Activated T-cell treated with anti-CD3 and anti-CD28 coated beads for 24 hours (primary cell): ENCODE data around the gene LAP3.
"Not testable (repeated sequence)": the region's sequence is repeated elsewhere in the genome, so short reads cannot be mapped to it uniquely, and the experiment has no call there.

Experiments used
- DNase-seq: peaks from one replicate; pipeline ENCODE4 v3.0.0-alpha.2; 2020; ENCODE audit warnings: low read depth

The LAP3 gene

DNA sequence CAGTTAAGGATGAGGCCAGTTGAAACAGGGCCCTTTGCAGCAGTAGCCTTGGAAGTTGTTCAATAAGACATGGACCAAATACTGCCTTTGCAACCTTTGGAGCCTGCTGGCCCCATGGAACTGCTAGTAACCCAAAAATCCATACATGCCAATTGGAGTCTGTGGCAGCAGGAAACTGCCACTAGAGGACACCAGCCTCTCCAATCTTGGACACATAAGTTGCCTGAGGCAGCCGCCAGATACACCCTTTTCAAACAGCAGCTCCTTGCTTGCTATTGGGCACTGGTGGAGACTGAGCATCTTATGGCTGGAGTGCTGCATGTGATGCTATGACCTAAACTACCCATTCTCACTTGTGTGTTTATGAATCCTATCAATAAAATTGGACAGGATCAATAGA lies 14.8 kb upstream of the LAP3 start:
- DNase-seq, result no peak

DNA sequence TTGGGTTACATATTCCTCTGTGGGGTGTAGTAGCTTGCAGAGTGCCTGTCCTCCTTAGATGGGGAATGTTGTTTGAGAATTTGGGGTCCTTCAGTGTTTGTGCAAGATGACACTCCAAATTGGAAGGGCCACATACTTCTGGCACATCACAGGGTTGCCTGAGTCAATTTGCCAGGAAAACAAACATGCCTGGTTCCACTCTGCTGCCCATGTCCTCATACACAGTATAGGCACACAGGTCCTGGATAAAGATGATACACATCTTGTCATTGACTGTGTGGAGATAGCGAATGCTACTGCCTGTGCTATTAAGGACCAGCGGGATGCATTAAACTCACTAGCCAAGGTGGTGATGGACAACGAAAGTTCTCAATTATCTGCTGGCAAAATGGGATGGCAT lies 11.2 kb upstream of the LAP3 start:
- no peak for DNase-seq

DNA sequence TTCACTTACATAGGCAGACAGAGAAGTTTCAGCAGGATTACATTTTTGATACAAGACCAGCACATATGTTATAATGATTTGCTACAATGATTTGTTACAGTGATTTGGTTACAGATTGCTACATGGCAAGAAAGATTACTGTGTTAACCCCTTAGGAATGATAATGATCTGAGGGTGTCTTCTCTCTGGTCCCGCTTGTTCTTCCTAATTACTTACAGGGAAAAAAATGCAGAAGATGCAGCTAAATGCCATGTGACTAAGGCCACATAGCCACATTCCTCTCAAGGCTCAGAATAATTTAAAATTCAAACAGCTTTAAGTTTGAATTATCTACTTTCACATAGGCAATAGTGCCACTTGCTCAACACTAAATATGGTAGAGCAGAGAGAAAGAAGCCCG lies 9.7 kb upstream of the LAP3 start:
- DNase-seq, result no peak

DNA sequence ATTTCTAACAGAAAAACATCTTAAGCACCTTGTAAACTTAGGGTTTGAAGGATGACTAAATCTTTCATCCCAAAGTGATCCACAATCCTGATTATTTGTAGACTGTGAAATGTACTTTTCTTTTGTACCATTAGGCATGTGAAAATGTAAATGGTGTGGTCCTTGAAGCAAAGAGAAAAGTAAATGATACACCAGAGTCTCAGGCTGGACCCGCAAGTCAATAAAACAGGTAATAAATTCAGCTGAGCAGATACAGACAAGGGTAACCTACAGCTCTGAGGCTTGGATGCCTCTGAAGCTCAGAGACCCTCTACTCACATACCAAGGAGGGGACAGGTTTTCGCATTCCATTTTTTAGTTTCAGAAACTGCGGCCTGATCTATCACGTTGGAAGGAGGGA lies 2.8 kb upstream of the LAP3 start:
- DNase-seq, result no peak

DNA sequence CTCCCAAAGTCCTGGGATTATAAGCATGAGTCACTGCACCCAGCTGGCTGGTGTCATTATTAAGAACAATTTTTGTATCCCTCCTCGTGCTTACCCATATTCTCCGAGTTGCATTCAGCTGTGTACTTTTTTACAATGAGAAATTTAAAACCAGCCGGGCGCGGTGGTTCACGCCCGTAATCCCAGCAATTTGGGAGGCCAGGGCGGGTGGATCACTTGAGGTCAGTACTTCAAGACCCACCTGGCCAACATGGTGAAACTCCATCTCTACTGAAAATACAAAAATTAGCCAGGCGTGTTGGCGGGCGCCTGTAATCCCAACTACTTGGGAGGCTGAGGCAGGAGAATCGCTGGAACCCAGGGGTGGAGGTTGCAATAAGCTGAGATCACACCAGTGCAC lies 1.8 kb upstream of the LAP3 start:
- DNase-seq, result not testable (repeated sequence)

DNA sequence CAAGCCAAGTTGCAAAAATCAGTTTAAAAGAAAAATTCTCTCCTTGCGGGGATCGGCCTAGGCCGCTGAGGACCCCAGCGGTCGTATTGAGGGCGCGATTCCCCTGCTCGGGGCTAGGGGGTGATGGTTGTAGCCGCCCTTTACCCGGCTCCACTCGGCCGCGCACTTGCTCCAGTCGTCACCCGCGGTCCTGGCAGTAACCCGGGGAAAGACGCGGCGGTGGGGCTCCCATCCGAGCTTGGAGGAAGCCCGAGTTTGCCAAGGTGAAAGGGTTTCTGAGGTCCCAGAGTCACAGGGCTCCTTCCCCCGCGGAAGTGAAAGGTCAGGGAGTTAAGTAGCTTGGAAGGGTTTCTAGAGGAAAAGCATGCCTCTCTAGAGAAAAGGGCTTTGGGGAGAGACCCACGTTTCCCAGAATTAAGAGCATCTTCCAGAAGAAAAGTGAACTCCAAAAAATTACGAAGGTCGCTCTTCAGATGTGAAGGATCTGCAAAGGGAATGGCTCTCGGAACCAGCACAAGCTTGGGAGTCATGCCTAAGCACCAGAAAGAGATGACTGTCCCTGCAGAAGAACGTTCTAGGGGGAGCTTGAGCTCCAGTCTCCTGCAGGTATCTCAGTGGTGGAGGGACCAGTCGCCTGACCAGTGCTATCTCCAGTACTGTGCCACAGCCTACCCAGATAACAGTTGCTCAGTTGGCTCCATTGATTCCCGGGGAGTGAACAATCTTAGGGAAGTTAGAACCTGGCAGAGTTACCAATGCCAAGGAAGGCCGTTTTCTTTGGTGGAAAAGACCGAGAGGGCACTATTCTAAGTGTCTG lies 875 bp downstream of the LAP3 start:
- DNase-seq, result peak; percentile 18

DNA sequence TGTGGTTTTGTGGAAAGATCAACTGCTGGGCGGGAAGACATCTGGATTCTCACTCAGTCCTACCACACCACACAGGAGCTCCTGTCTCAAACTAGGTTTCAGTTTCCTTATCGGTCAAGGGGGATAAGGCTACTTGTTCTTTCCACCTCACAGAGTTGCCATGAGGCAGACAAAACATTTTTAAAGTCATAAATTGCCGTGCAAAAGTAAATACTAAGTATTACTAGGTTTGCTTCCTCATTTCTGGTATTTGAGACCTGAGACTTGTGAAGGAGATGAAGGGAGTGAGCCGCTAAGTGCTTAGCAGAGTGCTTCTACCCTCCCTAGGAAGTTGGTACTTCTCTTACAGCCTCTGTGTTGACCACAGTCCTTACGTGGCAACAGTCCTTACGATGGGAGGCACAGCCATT lies 1.5 kb downstream of the LAP3 start:
- DNase-seq, result no peak

DNA sequence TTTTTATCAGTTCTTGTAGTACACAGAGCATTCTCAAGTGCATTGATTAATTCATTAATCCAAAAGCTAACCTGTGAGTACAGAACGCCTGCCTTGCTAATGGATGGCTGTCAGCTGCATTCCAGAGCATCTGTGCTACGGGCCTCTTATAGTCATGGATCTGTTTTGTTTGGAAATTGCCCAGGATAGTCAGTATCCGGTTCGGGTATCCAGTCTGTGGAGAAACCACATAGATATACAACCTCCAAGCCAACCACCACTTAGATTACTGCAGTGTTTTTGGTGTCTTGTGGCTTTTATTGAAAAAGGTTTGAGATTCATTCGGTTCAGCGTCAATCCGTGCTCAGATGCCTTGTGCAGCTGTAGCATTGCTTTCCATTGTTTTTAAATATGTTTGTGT lies 4.0 kb downstream of the LAP3 start:
- no peak for DNase-seq

DNA sequence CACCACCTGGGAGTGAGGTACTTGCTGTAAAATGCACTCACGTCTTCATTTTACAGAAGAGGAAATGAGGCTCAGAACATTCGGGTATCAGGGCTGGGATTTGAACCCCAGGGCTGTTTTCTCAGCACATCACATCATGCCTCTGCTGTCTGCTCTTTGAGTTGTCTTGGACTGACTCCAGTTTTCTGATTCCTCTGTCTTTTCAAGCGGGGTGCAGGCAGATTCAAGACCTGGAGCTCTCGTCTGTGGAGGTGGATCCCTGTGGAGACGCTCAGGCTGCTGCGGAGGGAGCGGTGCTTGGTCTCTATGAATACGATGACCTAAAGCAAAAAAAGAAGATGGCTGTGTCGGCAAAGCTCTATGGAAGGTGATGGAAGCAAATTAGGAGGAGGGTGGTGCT lies 6.3 kb downstream of the LAP3 start:
- no peak for DNase-seq

DNA sequence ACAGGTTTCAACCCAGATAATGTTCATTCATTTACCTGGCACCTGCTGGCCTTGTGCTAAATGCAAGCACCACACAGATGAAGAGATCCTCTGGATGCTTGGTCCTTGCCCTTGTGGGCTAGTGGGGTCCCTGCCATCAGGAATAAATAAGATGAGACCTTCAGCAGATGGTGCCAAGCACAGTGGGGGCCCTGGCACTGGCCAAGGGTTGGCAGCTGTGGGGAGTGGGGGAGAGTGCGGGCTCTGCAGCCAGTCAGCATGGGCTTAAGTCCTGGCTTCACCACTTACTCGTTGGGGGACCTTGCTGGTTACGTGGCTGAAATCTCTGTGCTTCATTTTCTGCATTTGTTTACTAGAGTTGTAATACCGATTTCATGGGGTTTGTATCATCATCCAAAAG lies 6.9 kb downstream of the LAP3 start:
- DNase-seq, result no peak

DNA sequence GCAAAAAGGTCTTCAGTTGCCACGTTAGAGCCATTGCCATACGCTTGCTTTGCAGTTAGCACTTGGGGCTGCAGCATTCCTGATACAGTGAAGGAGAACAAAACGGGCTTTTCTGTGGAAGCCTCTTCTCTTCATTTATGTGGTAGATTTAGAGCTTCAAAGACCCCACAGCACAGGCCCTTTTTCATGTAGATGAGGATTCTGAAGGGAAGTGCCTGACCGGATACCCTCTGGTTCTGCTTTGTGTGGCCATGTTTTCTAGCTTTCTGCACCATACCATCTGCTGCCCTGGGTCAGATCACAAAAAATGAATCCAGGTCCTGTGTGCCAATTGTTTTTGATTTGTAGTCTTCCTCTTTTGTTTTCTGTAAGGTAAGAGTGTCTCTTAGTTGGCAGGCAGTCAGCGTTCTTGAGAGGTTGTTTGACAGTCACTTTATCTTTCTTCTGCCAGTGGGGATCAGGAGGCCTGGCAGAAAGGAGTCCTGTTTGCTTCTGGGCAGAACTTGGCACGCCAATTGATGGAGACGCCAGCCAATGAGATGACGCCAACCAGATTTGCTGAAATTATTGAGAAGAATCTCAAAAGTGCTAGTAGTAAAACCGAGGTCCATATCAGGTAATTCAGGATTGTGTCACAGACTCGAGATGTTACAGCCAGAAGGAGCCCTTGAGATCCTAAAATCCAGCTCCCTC lies 7.7 kb downstream of the LAP3 start:
- DNase-seq, result no peak

DNA sequence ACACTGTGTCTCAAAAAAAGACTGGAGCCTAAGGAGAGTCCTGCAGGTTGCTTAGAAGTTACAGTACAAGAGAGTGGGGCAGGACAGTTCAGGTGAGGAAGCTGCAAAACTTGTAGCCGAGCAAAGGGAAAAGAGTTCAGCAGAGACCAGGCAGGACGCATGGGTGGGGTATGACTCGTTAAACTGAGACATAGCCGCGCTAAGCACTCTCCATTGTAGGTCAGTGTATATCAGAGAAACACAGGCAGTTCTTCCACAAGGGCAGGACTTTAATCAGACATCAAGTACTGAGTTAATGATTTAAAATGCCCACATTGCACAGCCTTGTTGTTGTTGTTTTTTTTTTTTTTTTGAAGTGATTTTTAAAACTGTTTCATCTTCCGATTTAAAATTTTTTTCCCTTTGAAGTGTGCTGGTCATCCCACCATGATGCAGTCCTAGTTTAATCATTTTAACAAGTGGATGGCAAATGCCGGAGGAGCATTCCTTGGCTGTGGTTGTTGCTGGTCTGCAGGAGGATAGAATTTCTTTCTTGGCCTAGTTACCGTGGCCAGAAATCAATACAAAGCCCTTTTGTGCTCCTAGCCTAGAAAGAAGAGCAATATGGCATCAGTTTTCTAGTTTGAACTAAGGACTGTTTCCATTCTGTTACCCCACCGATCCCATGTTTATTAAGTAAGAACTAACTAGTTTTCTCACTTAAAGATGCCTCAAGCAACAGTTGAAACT lies 10.3 kb downstream of the LAP3 start:
- DNase-seq, result no peak

DNA sequence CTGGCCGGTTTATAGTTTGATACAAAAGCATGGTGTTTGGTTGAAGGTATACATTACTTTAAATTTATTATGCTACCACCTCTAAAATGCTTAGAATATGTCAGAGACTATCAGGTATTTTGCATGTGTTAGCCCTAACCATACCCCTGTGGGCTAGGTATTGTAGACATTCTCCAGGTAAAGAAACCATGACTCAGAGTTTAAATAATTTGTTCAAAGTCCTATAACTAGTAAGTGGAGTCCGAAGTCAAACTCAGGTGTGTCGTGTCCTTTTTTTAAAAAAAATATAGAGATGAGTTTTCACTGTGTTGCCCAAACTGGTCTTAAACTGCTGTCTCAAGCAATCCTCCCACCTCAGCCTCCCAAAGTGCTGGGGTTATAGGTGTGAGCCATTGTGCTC lies 12.4 kb downstream of the LAP3 start:
- no peak for DNase-seq

DNA sequence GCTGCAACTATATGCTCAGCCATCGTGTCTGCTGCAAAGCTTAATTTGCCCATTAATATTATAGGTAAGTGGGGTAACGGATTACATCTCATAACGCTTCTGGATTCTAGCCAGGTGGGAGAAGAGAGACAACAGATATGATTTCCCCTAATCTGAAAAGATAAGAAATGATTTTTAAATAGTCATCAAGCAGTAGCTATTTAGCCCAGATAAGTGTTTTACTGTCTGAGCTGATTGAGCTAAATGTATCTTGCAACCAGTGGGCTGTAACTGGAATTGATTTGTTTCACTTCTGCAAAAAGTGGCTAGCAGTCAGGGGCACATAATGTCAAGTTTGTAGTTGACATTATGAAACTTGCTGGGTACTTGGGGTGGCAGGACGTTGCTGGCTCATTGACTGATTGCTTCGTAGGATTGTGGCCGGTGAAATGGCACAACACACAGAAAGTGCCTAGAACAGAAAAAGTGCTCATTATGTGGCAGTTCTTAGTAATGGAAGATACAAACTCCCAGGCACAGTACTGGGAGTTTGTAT lies 18.5 kb downstream of the LAP3 start:
- no peak for DNase-seq

DNA sequence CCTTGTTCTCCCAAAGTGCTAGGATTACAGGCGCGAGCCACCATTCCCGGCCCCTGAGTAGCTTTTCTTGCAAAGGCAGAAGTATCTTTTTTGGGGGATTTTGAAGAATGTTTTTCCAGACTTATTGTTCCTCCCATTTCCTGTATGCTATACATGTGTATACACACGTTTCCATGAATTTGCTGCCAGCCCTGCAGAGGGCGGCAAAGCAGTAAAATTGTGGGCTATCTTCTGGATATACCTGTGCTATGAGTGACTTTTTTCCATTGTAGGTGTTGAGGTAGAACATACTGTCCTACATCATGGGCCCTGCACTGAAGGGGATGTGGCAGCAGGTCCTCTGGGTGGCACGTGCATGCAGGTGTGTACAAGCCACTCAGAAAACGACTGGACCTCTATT lies 20.5 kb downstream of the LAP3 start:
- no peak for DNase-seq

DNA sequence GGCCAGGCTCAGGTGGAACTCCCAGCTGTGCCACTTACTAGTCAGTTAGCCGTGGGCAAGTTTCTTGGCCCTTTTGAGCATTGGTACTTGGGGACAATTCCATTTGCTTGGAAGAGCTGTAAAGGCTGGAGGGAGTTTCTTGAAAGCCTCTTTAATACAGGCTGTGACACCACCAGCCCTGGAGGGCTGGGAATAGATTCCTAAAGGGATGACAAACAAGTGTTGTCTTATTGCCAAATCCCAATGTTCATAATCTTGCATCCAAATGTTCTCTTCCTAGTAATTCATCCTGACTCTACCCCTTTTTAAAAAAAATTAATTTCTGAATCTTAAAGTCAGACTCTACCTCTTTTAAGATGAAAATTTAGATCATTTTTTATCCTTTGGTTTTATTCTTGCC lies 22.8 kb downstream of the LAP3 start:
- no peak for DNase-seq

DNA sequence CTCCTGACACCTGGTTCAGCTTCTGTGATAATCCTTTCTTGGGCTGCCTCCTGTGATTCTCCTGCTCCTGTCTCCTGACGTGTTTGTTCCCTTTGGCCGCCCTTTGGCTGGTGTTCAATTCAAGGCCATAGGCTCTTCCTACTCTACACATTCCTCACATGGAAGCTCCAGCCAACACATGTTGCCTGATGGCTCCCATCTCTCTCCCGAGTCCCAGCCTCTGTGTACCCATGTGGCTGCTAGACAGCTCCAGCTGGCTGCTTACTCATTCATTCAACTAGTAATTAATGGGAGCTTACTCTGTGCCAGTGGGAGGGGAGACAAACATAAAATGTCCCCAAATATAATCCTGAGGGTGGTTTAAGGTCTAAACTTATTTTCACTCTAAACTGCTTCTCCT lies 28.2 kb downstream of the LAP3 start:
- no peak for DNase-seq

DNA sequence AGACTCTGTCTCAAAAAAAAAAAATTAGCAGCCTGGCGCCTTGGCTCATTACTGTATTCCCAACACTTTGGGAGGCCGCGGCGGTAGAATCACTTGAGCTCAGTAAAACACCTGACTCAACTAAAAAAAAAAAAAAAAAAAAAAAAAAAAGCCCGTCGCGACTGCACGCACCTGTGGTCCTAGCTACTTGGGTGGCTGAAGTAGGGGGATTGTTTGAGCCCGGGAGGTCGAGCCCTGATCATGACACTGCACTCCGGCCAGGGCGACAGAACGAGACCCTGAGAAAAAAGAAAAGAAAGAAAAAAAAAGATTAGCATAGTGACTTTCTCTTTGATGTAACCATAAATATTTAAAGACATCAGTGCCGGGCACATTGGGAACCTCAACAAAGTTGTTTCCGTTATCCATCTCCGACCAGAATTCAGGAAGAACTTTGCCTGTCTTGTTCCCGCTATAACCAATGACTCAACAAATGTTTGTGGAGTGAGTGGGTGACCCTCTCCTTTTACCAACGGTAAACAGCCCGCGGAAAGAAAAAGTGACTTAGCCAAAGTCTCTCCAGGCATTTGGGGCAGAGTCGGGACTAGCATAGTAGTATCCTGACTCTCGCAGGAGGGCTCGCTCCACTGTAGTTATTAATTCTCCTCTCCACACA lies 36.9 kb downstream of the LAP3 start:
- peak; percentile 1 for DNase-seq

DNA sequence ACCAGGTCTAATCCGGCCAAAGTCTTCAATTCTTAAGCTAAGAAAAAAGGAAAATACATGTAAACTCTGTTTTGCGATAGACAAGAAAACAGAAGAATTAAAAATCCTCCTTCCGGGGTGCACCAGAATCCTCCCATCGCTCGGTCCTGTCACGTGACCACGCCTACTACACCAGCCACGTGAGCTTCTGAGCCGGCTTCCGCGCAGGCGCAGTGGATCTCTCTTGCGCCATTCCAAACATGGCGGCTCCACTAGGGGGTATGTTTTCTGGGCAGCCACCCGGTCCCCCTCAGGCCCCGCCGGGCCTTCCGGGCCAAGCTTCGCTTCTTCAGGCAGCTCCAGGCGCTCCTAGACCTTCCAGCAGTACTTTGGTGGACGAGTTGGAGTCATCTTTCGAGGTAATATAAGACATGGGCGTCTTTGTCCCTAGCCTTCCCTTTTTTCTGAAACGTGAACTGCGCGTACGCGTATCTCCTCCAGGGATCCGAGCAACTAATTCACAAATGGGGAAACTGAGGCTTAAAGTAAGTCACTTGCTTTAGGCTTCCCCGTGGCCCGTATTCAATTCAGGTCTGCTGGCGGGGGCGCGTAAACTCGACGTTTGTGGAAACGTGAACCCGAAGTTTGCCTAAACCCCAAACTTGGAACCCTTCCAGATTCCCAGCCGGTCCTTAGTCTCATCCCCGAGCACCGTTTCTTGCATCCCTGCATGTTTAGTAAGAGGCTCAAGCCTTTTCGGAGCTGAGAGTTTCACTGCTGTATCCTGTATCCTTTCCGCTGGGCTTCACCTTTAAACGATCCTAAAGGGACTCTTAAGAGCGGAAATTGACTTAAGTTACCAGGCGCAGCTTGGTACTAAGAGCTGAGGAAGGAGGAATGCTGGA lies 37.7 kb downstream of the LAP3 start, which contains the start of gene MED28:
Gene MED28 (plus strand): TSS at position 226 of the 884 bp plus-strand sequence. CDS start 14 bp downstream, at position 240.
- DNase-seq, result peak; percentile 94

DNA sequence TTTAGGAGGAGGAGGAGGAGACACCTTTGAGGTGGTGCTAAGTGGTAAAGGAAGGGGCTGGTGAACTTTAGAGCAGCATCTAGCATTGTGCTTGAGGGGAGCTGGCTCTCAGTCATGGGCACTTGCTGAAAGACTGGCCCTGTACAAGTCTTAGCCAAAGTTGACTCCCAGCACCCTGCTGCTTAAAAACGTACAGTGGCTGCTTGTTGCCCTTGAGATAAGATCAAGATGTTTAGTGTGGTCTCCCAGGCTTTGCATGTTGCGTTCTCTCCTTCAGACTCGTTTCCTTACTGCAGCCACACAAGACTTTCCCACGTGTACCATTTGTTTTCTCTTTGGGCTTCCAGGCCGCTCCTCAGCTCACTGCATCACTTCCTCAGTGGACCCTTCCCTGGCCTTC lies 39.3 kb downstream of the LAP3 start:
- no peak for DNase-seq

DNA sequence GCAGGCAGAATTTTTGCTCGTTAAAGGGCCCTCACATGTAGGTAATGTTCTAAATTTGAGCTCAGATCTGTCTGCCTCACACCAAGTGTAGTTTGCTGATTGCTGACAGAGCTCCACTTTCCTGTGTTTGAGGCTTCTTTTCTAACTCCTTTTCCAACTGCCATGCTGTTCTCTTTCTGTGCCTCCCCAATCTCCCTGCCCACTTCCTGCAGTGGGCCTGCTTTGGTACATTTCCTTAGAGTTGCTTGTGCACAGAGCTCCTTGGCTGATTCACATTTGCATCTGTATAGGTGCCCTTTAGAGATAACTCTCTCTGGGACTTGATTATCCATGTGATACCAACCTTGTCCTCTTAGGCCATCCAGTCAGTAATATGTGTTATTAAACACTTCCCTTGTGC lies 41.9 kb downstream of the LAP3 start:
- no peak for DNase-seq
